HG02763 (cell line): ENCODE results near the gene NBEAL2.

Experiments
- ATAC-seq: cut with Tn5 transposase; IDR thresholded peaks from one replicate; pipeline ENCODE4 v1.9.1; 2021; ENCODE audit warnings: mild to moderate bottlenecking, moderate library complexity; ENCODE audit not compliant: unreplicated experiment

NBEAL2 gene

DNA sequence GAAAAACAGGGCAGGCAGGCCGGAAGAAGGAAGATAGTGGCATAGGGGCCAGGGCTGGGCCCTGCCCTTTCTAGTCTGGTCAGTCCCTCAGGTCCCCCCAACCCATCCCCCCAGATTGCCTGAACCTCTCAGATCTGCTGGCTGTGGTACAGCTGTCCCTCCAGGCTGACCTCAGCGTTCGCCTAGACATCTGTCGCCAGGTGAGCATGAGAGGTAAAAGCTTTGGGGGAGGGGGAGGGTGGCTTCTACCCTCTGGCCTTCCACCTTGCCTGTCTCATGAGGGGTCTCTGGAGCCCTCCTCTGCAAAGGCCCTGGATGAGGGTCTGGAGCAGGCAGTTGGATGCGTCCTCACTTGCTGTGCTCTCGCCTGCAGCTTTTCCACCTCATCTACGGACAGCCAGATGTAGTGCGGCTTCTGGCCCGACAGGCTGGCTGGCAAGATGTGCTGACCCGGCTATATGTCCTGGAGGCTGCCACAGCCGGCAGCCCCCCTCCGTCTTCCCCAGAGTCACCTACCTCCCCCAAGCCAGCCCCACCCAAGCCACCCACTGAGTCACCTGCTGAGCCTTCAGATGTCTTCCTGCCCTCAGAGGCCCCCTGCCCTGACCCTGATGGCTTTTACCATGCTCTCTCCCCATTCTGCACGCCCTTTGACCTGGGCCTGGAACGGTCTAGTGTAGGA is 20.2 kb downstream of the NBEAL2 start:
- ATAC-seq = no peak

DNA sequence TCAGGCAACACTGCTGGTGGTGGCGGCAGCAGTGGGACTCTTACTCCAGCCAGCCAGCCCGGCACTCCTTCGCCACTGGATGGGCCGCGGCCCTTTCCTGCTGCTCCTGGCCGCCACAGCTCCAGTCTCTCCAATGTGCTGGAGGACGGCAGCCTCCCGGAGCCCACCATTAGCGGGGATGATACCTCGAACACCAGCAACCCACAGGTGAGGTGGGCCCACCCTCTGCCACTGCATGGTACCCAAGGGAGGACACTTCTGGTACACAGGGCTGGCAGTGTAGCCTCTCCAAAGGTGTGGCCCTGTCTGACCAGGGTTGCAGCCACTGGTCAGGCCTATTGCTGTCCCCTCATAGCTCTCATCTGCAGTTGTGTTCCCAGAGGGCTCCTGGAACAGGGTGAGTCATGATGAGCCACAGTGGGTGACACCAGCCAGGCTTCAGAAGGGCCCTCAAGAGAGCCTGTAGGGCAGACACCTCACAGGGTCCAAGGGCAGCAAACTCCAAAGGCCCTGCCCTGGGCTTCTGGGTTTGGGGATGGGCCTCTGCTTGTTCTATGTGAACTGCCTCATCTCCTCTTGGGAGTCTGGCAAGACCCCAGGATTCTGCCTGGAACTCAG is 20.8 kb downstream of the NBEAL2 start:
- ATAC-seq = no peak

DNA sequence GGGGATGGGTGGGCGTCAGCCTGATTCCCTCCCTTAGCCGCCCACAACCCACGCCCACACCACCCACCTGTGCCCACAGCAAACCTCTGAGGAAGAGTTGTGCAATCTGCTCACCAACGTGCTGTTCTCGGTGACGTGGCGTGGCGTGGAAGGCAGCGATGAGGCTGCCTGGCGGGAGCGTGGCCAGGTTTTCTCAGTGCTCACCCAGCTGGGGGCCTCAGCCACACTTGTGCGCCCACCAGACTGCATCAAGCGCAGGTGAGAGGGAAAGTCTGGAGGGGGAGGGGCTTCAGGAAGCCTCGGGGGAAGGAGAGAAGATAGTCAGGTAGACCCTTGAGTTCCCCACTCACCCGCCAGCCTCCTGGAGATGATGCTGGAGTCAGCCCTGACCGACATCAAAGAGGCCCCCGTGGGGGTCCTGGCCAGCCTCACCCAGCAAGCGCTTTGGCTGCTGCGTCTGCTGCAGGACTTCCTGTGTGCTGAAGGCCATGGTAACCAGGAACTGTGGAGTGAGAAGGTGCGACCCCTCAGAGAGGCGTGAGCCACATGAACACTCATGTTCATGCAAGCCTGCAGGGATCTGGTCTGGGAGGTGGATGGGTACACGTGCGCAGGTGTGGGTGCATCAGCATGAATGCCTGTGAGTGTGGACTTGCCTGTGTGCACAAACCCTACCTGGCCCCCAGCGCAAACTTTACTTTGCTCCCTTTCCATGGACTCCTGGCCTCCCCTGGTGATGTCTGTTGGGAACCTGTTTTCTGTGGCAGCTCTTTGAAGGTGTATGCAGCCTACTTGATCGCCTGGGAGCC is 21.7 kb downstream of the NBEAL2 start:
- no peak for ATAC-seq

DNA sequence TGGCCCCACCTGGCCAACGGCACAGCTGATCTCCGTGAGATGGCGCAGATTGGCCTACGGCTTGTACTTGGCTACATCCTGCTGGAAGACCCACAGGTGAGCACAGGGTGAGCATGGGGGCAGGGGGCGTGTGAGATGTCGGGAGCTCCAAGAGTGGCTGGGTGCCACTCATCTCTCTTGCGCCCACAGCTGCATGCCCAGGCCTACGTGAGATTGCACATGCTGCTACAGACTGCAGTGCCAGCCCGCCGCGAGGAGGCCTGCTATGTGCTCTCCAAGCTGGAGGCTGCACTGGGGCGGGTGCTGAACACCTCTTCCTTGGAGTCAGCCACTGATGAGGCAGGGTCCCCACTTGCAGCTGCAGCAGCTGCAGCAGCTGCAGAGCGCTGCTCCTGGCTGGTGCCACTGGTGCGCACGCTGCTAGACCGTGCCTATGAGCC is 22.3 kb downstream of the NBEAL2 start:
- ATAC-seq = no peak

DNA sequence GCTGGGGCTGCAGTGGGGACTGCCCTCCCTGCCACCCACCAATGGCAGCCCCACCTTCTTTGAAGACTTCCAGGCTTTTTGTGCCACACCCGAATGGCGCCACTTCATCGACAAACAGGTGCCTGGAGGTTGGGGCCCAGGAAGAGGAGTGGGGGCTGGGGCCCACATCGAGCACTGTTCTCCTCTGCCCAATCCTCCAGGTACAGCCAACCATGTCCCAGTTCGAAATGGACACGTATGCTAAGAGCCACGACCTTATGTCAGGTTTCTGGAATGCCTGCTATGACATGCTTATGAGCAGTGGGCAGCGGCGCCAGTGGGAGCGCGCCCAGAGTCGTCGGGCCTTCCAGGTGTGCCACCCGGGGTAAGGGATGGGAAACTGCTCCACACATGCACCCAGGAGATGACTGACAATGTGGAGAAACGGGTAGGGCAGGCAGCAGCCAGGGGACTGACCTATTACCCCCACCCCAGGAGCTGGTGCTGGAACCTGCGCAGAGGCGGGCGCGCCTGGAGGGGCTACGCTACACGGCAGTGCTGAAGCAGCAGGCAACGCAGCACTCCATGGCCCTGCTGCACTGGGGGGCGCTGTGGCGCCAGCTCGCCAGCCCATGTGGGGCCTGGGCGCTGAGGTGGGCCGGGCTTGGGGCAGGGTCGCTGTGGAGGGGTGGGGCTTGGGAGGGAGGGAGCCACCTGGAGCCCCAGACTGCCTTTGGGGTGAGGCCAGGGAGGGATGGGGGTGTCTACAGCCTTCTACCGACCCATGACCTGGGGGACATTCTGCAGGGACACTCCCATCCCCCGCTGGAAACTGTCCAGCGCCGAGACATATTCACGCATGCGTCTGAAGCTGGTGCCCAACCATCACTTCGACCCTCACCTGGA is 22.9 kb downstream of the NBEAL2 start:
- no peak for ATAC-seq

DNA sequence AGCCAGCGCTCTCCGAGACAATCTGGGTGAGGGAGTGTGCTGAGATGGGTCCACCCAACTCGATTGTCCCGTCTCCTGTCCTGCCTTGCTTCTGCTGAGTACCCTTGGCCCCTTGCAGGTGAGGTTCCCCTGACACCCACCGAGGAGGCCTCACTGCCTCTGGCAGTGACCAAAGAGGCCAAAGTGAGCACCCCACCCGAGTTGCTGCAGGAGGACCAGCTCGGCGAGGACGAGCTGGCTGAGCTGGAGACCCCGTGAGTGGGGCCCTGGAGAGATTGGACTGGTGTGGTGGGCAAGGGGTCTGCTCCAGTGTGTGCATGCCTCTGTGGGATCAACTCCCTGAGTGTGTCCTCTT is 23.6 kb downstream of the NBEAL2 start:
- ATAC-seq = no peak

DNA sequence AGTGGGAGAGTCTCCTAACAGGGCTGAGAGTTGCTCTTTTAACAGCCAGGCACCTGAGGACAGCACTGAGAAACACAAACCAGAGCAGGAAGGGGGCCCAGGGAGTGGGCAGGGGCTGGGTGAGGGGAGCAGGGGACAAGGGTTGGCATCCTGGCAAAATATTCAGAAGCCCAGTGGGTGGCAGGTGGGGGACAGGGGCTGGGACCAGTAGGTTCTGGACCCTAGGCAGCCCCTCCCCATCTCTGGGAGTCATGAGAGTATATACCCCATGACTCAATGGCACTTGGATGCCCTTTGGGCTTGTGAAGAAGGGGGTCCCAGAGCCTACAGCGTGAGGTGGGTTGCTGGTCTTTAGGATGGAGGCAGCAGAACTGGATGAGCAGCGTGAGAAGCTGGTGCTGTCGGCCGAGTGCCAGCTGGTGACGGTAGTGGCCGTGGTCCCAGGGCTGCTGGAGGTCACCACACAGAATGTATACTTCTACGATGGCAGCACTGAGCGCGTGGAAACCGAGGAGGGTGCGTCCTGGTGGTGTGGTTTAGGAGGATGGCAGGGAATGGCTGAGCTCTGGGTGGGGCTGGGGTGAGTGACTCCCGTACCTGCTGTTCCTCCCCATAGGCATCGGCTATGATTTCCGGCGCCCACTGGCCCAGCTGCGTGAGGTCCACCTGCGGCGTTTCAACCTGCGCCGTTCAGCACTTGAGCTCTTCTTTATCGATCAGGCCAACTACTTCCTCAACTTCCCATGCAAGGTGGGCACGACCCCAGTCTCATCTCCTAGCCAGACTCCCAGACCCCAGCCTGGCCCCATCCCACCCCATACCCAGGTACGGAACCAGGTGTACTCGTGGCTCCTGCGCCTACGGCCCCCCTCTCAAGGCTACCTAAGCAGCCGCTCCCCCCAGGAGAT is 24.2 kb downstream of the NBEAL2 start:
- no peak for ATAC-seq

DNA sequence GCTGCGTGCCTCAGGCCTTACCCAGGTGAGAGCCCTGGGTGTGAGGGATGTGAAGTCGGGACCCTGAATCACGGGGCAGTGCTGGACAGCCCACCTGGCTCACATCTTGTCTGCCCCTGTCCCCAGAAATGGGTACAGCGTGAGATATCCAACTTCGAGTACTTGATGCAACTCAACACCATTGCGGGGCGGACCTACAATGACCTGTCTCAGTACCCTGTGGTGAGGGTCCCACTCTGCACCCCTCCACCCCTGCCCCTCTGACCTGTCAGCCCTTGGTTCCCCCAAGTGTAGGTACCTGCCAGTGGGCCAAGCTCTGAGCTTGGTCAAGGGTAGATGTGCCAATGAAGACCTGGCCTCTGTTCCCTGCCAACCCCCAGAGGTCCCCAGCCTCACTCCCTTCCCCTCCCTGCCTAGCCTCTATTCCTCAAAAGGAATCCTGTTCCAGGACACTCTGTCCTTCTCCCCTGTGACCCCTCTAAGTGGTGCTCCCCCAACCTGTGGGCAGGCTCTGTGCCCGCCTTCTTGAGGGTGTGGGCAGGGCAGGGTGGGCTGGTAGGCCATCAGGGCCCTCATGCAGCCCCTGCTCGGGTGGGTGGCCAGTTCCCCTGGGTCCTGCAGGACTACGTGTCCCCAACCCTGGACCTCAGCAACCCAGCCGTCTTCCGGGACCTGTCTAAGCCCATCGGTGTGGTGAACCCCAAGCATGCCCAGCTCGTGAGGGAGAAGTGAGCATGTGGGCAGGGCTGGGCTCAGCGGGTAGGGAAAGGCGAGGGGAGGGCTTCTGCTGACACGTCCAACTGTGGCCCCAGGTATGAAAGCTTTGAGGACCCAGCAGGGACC is 25.1 kb downstream of the NBEAL2 start:
- no peak for ATAC-seq

DNA sequence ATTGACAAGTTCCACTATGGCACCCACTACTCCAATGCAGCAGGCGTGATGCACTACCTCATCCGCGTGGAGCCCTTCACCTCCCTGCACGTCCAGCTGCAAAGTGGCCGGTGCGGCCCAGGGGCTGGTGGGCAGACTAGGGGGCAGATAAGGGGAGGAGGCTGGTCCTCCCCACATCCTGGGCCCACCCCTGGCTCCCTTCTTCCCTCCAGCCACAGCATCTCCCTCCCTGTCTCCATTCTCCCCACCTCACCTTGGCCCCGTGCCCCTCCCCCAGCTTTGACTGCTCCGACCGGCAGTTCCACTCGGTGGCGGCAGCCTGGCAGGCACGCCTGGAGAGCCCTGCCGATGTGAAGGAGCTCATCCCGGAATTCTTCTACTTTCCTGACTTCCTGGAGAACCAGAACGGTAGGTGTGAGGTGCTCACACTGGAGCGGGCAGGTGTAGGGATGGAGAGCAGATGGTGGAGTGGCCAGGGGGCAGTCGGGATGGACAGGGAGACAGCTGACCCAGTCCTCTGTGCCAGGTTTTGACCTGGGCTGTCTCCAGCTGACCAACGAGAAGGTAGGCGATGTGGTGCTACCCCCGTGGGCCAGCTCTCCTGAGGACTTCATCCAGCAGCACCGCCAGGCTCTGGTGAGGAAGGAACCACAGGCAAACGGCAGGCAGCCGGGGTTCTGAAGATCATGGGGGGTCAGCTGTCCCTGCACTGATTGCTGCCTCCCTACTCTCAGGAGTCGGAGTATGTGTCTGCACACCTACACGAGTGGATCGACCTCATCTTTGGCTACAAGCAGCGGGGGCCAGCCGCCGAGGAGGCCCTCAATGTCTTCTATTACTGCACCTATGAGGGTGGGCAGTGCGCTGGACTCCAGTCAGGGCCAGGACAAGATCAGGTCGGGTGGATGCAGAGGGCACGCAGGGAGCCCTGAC is 26.0 kb downstream of the NBEAL2 start:
- no peak for ATAC-seq

DNA sequence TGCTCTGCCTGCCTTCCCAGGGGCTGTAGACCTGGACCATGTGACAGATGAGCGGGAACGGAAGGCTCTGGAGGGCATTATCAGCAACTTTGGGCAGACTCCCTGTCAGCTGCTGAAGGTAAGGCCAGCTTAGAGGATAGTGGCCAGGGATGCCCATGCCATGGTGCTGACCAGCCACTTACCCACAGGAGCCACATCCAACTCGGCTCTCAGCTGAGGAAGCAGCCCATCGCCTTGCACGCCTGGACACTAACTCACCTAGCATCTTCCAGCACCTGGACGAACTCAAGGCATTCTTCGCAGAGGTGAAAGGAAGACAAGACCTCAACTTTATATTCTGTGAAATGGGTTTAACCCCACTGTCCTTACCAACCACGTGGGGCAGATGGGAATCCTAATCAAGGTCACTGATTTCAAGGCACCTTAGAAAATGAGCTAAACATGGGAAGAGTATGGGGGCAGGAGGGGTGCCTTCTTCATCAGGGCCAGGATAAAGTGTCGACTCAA is 26.7 kb downstream of the NBEAL2 start:
- ATAC-seq = no peak

DNA sequence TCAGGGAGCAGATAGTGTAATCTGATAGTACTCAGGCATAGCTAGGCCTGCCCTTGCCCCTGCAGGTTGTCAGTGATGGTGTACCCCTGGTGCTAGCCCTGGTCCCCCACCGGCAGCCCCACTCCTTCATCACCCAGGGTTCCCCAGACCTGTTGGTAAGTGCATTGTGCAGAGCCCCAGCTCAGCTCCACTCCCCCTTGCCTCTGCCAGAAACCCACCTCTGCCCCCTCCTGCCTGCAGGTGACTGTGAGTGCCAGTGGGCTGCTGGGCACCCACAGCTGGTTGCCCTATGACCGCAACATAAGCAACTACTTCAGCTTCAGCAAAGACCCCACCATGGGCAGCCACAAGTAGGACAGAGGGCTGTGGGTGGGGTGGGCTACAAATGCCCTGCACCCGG is 27.5 kb downstream of the NBEAL2 start:
- no peak for ATAC-seq

DNA sequence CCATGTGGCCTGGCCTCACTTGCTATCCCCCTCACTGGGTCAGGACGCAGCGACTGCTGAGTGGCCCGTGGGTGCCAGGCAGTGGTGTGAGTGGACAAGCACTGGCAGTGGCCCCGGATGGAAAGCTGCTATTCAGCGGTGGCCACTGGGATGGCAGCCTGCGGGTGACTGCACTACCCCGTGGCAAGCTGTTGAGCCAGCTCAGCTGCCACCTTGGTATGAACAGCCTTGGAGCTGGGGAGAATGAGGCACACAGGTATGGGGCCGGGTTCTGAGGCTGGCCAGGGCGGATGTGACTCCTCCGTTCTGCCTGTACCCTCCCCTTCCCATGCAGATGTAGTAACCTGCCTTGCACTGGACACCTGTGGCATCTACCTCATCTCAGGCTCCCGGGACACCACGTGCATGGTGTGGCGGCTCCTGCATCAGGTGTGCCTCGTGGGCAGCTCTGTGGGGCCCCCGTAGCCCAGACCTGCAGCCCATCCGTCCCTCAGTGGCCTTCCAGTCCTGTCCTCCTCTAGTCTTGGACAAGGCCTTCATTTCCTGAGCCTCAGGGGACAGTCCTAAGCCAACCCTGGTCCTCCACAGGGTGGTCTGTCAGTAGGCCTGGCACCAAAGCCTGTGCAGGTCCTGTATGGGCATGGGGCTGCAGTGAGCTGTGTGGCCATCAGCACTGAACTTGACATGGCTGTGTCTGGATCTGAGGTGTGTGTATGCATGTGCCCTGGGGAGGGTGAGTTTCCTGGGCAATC is 28.2 kb downstream of the NBEAL2 start:
- no peak for ATAC-seq

DNA sequence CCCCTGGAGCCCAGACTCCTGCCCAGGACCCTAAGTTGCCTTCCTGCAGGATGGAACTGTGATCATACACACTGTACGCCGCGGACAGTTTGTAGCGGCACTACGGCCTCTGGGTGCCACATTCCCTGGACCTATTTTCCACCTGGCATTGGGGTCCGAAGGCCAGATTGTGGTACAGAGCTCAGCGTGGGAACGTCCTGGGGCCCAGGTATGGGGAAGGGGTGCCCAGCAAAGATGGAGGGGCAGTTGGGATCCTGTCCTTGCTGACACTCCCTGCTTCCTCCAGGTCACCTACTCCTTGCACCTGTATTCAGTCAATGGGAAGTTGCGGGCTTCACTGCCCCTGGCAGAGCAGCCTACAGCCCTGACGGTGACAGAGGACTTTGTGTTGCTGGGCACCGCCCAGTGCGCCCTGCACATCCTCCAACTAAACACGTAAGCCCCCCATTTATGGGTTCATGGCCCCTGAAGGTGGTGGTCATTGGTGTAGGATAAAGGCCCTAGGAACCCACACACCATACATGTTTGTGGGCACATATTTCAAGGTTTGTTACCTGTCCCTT is 28.8 kb downstream of the NBEAL2 start:
- ATAC-seq = no peak

DNA sequence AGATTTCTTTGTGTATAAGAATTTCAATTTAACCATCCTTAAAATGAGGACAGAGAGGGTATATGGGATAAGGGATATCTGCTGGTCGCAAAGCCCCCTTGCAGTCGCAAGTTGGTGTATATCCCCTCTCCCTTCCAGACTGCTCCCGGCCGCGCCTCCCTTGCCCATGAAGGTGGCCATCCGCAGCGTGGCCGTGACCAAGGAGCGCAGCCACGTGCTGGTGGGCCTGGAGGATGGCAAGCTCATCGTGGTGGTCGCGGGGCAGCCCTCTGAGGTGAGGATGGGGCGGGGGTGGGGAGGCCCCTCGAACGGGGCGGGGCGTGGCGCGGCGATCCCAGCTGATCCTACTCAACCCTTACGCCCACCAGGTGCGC is 29.4 kb downstream of the NBEAL2 start:
- ATAC-seq = no peak

DNA sequence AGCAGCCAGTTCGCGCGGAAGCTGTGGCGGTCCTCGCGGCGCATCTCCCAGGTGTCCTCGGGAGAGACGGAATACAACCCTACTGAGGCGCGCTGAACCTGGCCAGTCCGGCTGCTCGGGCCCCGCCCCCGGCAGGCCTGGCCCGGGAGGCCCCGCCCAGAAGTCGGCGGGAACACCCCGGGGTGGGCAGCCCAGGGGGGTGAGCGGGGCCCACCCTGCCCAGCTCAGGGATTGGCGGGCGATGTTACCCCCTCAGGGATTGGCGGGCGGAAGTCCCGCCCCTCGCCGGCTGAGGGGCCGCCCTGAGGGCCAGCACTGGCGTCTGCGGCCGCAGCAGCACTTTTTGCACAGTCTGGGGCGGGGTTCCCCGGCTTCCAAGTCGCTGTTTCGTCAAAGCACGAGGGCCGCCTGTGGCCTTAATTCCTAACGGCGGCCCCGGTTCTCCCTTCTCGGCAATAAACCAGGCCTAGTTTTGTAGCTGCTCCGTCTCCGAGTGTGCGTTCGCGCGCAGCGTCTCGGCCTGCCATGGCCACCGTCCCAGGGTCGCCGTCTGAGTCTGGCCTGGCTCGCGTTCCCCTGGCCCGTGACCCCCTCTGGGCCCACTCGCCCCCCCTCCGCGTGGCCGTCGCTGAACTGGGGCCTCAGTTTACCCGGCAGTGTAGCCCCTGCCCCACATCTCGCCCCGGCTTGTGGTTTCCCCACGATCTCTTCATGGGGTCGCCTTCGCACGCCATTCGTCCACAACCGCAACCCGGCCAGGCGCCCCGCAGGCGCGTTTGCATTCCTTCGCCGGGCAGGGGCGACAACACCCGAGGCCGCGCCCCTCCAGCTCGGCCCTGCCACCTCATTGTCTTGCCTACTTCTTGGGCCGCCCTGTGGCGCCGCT is 30.0 kb downstream of the NBEAL2 start:
- peak; percentile 82 for ATAC-seq

DNA sequence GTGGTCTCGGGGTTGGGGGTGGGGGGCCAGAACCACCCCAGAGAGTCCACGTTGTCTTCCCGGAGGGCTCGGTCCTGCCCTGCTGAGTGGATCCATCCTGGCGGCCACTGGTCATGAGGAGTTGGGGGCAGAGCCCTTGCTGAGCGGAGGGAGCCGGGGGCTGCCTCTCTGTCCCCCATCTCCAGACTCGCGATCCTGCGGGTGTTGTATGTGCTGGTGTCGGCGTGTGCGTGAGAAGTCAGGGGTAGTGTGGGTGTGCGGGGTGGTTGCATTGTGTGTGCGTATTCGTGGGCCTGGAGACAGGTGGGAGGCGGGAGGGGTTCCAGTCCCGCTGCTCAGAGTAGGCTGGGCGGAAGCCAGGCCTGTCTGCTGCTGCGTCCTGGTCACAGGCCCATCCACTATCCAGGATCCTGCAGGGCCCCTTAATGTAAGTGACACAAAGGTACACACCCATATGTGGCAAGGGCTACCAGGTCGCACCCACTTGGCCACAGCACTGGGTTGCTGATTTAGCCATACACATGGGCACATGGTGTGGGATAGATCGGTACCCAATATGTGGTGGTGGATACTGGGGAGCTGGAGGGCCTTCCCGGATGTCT is 30.7 kb downstream of the NBEAL2 start:
- ATAC-seq = no peak
